ENCODE data around the gene TMEM184A.

TMEM184A gene

DNA sequence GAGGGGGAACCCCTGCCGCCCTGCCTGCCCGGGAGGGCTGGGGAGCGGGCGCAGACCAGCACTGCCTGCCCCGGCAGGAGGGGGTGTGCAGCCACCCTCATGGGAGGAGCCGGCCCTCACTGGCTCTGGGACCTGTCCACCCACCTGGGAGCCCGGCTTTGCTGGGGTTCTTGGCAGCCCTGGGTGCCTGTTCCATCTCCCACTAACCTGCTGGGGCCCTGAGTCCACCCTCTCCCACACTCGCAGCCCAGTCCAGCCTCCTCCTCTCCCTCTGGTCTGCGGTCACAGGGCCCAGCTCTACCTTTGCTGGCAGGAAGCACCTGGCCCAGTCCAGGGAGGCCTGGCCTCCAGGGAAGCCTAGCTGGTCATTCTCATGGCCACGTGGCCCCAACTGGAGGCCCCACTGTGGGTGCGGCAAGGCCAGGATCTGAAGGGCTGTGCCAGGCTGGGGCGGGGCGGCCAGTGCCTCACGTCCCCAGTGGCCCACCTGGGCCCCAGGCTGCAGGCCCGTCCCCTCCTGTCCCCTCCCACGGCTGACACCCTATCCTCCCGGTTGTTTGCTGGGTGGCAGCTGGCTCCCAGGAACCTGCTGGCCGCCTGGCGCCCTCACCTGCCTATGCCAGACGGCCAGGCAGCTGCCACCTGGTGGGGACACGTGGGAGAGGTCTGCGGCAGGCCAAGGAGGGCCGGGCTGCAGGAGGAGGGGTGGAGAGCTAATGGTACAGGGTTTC lies at the start of gene TMEM184A:
Gene TMEM184A (minus strand): TSS at position 393 of the 731 bp plus-strand sequence. CDS start 721 bp downstream, outside the sequence.
- peak; percentile 19 to 55 (median 43) for DNase-seq

- DNase-seq: no peak
Observed at GRCh38 chr7:1604383-1604782, 48.4 kb upstream of the TMEM184A start.

DNA sequence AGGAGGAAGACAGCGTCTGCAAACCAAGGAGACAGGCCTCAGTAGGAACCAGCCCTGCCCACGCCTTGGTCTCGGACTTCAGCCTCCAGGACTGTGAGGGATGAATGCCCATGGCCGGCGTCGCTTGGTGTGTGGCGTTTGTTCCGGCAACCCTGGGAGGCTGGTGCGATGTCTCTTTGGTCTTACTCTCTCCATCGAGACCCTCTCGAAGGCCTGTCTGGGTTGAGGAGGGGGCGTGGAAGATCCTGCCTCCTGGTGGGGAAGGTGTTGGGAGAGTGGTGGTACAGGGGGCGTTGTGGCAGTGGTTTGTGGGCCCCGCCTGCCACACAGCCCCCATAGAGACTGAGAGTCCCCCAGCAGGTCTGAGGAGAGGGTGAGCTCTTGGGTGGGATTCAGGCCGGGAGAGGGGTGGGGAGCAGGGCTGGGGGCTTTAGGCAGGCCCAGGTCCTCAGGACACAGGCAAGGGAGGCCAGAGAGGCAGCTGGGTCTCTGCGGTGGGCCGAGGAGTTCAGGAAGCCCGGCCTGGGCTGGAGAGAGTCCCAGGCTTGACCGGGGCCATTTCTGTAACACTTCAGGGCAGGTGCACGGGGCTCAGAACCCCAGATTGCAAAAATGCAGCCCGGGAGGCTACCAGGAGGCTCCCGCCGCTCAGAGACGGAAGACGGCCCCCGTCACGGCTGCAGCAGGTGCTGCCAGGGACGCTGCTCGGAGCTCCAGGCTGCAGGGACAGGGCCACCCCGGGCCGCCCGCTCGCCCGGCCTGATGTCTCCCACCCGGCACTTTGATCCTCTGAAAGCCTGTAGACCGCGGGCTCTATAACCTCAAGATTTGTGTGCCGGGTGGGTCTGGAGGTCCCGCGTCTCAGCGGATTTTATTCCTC lies 47.6 kb upstream of the TMEM184A start:
- DNase-seq: no peak

GRCh38 chr7:1602386-1602785 lies 46.4 kb upstream of the TMEM184A start:
- no peak for DNase-seq

DNA sequence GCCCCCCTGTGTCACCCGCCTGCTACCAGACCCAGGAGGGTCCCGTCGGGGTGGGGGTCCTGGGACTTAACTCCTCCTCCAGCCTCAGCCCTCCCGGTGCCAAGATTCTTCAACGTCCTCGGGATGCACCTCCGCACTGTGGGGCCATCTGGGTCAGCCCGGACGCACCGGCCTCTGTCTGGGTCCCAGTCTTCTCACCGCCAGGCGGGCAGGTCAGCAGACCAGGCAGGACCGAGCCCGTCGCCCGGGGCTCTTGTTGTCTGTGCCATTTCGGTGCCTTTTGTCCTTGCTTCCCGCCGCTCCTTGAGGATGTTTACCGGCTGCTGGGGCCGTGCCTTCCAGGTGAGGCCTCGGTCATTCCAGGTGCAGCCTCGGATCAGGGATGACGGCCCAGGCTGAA lies 46.0 kb upstream of the TMEM184A start:
- DNase-seq: no peak

DNA sequence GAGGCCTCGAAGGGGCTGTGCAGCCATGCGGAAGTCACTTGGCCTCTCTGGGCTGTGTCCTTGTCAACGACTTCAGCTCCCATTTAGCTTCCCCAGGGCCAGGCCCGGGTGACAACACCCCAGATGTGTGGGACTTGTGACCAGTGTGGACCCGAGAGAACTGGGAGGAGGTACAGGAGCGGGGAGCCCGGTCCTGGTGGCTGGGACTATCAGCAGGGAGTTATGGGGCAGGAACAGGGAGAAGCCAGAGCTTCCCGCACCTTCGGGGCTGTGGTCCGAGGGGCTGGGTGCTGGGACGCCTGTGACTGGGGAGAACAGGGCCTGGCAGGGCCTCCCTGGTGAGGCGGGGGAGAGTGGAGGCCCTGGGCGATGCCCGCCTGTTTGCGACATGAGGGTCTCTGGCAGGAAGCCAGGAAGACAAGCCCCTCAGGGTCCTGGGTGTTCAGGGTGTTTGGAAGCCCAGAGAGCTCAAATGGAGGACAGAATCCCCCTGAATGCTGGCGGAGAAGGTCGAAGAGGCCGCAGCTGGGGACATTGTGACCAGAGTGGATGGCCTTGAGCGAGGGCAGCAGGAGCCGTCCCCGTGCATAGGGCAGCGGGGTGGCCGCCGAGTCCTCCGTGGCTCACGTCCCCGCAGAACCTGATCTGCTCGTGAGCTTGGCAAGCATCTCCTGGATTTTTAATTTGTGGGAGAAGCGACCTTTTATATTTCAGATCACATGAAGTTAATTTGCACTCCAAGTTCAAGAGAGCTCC lies 43.8 kb upstream of the TMEM184A start:
- DNase-seq: no peak

- no peak for DNase-seq
Observed at GRCh38 chr7:1598961-1599639, 43.1 kb upstream of the TMEM184A start.

DNA sequence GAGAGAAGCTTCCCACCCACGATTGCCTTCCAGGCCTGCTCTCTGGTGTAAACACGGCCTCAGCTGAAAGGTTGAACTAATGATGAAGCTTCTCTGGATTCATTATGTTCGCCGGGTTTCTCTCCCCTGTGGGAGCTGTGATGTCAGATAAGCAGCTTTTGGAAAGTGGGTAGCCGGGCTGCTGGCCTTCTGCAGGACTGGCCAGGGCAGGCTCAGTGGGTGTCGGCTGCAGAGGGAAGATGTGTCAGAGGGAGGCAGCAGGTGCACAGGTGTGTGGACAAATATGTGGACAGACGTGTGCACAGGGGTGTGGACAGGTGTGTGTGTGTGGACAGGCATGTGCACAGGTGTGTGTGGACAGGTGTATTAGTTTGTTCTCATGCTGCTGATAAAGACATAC lies 42.3 kb upstream of the TMEM184A start:
- no peak for DNase-seq

DNA sequence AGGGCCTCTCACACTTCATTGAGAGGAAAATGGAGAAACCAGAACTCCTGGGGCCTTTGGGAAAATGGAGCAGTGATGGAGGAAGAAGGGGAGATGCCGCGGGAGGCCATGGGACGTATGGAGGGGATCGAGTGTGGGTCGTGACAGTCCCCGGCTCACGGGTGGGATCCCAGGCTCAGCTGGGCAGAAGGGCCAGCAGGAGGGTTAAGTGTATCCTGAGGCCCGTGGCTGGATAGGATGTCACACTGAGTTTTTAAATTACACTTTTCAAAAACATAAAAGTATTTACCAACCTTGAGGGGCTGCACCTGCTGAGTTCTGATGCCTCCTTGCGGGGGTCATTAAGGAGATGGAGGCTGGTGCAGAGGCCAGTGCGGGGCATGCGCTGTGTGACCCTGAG lies 41.8 kb upstream of the TMEM184A start:
- no peak for DNase-seq

GRCh38 chr7:1597066-1597760 lies 41.2 kb upstream of the TMEM184A start:
- DNase-seq: no peak

- no peak for DNase-seq
Observed at GRCh38 chr7:1596181-1597043, 40.4 kb upstream of the TMEM184A start.

DNA sequence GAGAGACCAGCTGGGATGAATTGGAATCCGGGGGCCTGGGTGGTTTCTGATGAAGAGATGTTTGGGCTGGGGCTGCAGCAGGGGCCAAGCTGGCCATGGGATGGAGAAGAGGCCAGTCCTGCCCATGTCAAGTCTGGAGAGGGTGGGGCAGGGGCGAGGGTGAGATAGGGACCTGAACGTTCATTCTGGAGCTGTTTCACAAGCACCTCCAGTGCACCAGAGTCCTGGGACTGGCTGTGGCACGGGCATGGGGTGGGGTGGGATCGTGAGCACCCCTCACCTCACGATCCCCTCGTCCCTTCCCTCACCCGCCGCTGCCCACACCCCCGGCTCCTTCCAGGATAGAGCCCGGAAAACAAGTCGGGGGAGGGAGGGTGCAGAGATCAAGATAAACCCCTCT lies 39.6 kb upstream of the TMEM184A start:
- no peak for DNase-seq

DNA sequence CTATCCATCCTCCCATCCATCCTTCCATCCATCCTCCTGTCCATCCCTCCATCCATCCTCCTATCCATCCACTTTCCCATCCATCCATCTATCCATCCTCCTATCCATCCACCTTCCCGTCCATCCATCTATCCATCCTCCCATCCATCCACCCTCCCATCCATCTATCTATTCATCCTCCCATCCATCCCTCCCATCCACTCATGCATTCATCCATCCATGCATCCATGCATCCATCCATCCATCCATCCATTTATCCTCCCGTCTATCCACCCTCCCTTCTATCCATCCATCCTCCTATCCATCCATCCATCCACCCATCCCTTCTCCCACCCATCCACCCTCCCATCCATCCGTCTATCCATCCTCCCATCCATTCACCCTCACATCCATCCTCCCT lies 39.0 kb upstream of the TMEM184A start:
- no peak for DNase-seq

- DNase-seq: no peak
Observed at GRCh38 chr7:1593904-1594421, 38.0 kb upstream of the TMEM184A start.

GRCh38 chr7:1593091-1593866 lies 37.3 kb upstream of the TMEM184A start:
- DNase-seq: no peak

- no peak for DNase-seq
Observed at GRCh38 chr7:1592299-1592871, 36.4 kb upstream of the TMEM184A start.

- no peak for DNase-seq
Observed at GRCh38 chr7:1591876-1592275, 35.9 kb upstream of the TMEM184A start.

- no peak for DNase-seq
Observed at GRCh38 chr7:1591396-1591795, 35.4 kb upstream of the TMEM184A start.

DNA sequence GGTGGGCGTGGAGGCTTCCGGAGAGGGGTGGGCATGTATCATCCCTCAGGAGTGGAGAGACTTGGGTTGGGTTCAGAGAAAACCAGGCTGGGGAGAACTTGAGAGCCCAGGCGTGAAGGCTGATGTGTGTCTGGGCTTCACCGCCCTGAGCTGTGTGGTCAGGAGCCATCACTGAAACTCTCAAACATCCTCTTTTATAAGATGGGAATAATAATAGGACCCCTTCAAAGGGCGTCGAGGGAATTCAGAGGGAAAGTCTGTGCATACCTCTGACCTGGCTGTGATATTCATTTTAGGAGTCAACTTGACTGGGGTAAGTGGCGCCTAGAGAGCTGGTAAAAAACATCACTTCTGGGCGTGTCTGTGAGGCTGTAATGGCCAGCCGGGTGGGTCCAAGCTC lies 34.9 kb upstream of the TMEM184A start:
- DNase-seq: no peak

GRCh38 chr7:1590476-1590875 lies 34.5 kb upstream of the TMEM184A start:
- no peak for DNase-seq

Data from stimulated activated naive CD4-positive, alpha-beta T cell (primary cell).